CD14-positive monocyte (primary cell): ENCODE results near the gene EP400. TPM values are rescaled to one million over a fixed set of nuclear protein-coding genes. Genes with fewer than 3 reads are reported as not detected.

ENCODE experiments used
- DNase-seq, 3 donors: peaks; one replicate each; pipeline ENCODE4 v3.0.0-alpha.2; 2011 to 2022
- H2AFZ ChIP-seq: 2 replicates; pipeline ENCODE4 v1.6.0; 2012; ENCODE audit warnings: mild to moderate bottlenecking, low read depth, low read length, inconsistent platforms; ENCODE audit not compliant: insufficient read depth, poor library complexity, severe bottlenecking
- H3K27ac ChIP-seq, 2 donors: 1 replicate in 1 of 2; 2 replicates in 1 of 2; pipeline ENCODE4 v1.5.1; 2012 to 2013; ENCODE audit warnings: low read length in 2 of 2, control low read depth in 1 of 2, inconsistent platforms in 1 of 2, low read depth in 1 of 2, mild to moderate bottlenecking in 1 of 2
- H3K27me3 ChIP-seq, 2 donors: one replicate each; pipeline versions ENCODE4 v1.6.0 to v1.6.1; 2011 to 2013; ENCODE audit warnings: low read length in 2 of 2; ENCODE audit not compliant: control insufficient read depth in 2 of 2, insufficient read depth in 2 of 2
- H3K36me3 ChIP-seq, 2 donors: replicated peaks in 1 of 2; 1 replicate in 1 of 2; 2 replicates in 1 of 2; pipeline versions ENCODE4 v1.5.1 to v1.6.1; 2012 to 2013; ENCODE audit warnings: low read length in 2 of 2, control low read depth in 1 of 2, inconsistent platforms in 1 of 2, mild to moderate bottlenecking in 1 of 2; ENCODE audit not compliant: insufficient read depth in 2 of 2, control insufficient read depth in 1 of 2
- H3K4me1 ChIP-seq, 2 donors: 1 replicate in 1 of 2; 2 replicates in 1 of 2; pipeline versions ENCODE4 v1.5.1 to v1.6.1; 2012 to 2013; ENCODE audit warnings: low read length in 2 of 2, control low read depth in 1 of 2, inconsistent platforms in 1 of 2, mild to moderate bottlenecking in 1 of 2, moderate library complexity in 1 of 2; ENCODE audit not compliant: insufficient read depth in 2 of 2, control insufficient read depth in 1 of 2
- H3K4me2 ChIP-seq: replicated peaks from 2 replicates; pipeline ENCODE3; 2012; ENCODE audit warnings: low read length, moderate library complexity, mild to moderate bottlenecking; ENCODE audit not compliant: poor library complexity, severe bottlenecking; ENCODE audit errors: extremely low read depth
- H3K4me3 ChIP-seq, 3 experiments: fragments of 200-600 bp in 1 of 3; sonication (generic) in 1 of 3; replicated peaks in 1 of 3; 1 replicate in 2 of 3; 2 replicates in 1 of 3; pipeline ENCODE4 v1.5.1; 2011 to 2013; ENCODE audit warnings: low read length in 3 of 3, mild to moderate bottlenecking in 3 of 3, control low read depth in 2 of 3, low read depth in 2 of 3, inconsistent platforms in 1 of 3, moderate library complexity in 1 of 3
- H3K79me2 ChIP-seq: 2 replicates; pipeline ENCODE4 v1.6.0; 2012; ENCODE audit warnings: mild to moderate bottlenecking, control low read depth, inconsistent platforms, low read length, moderate library complexity; ENCODE audit not compliant: insufficient read depth
- H3K9ac ChIP-seq: 2 replicates; pipeline ENCODE4 v1.6.0; 2017; ENCODE audit warnings: low read length, mild to moderate bottlenecking; ENCODE audit not compliant: insufficient read depth, poor library complexity, severe bottlenecking
- H3K9me3 ChIP-seq, 2 donors: replicated peaks in 1 of 2; 1 replicate in 1 of 2; 2 replicates in 1 of 2; pipeline versions ENCODE4 v1.5.1 to v1.6.1; 2012 to 2013; ENCODE audit warnings: low read length in 2 of 2, control low read depth in 1 of 2; ENCODE audit not compliant: control insufficient read depth in 1 of 2, insufficient read depth in 1 of 2
- H4K20me1 ChIP-seq: 2 replicates; pipeline ENCODE4 v1.6.0; 2012; ENCODE audit warnings: mild to moderate bottlenecking, low read length, control low read depth, moderate library complexity; ENCODE audit not compliant: insufficient read depth
- H3K27ac Mint-ChIP-seq, 7 donors: one replicate each; pipeline ENCODE4 v1.8.0; 2020; ENCODE audit warnings: mild to moderate bottlenecking in 7 of 7, mixed read lengths in 7 of 7, moderate library complexity in 6 of 7, inconsistent platforms in 2 of 7
- H3K27me3 Mint-ChIP-seq, 3 donors: one replicate each; pipeline ENCODE4 v1.8.0; 2021 to 2022; ENCODE audit warnings: low read depth in 3 of 3, mild to moderate bottlenecking in 3 of 3, mixed read lengths in 3 of 3, moderate library complexity in 3 of 3, inconsistent platforms in 1 of 3
- H3K36me3 Mint-ChIP-seq, 2 donors: one replicate each; pipeline ENCODE4 v1.8.0; 2020; ENCODE audit warnings: mixed read lengths in 2 of 2, inconsistent platforms in 1 of 2, mild to moderate bottlenecking in 1 of 2
- H3K4me1 Mint-ChIP-seq: one replicate; pipeline ENCODE4 v1.8.0; 2020; ENCODE audit warnings: mild to moderate bottlenecking, mixed read lengths
- H3K4me3 Mint-ChIP-seq, 2 donors: one replicate each; pipeline ENCODE4 v1.8.0; 2020; ENCODE audit warnings: mild to moderate bottlenecking in 2 of 2, mixed read lengths in 2 of 2, moderate library complexity in 1 of 2
- H3K9me3 Mint-ChIP-seq, 7 donors: one replicate each; pipeline ENCODE4 v1.8.0; 2020 to 2022; ENCODE audit warnings: mixed read lengths in 7 of 7, mild to moderate bottlenecking in 6 of 7, moderate library complexity in 6 of 7, inconsistent platforms in 2 of 7
- WGBS: methylation state at CpG from one replicate; pipeline ENCODE4 v1.1.5; 2013; ENCODE audit warnings: missing lambda C conversion rate; ENCODE audit not compliant: insufficient coverage; 5-methylcytosine and 5-hydroxymethylcytosine counted together
- intact Hi-C, 2 donors: fragments of 100-400 bp; cut with micrococcal nuclease; formaldehyde crosslinking; loops; one replicate each; pipeline versions ENCODE4 v1.15.0 to v1.15.1; 2023
- polyA plus RNA-seq, 3 donors: library from polyadenylated mRNA; depleted of rRNA in 1 of 3; unstranded in 2 of 3; stranded (reverse) in 1 of 3; fragments of 300-500 nt in 2 of 3; fragments of >200 nt in 1 of 3; fragmentation: Illumina TruSeq in 2 of 3; gene quantifications; 1 replicate in 2 of 3; 2 replicates in 1 of 3; pipeline ENCODE4 v1.2.3, GENCODE V29; 2012 to 2021
- TF ChIP-seq, protein P1 (sequence below): fragments of 200-600 bp; IDR thresholded peaks from one replicate; pipeline ENCODE4 v1.8.0; 2022; ENCODE audit warnings: antibody characterized with exemption, mild to moderate bottlenecking

Gene EP400
- polyA plus RNA-seq, 3 donors: 0.65 to 12.1 (median 0.81) TPM

DNA sequence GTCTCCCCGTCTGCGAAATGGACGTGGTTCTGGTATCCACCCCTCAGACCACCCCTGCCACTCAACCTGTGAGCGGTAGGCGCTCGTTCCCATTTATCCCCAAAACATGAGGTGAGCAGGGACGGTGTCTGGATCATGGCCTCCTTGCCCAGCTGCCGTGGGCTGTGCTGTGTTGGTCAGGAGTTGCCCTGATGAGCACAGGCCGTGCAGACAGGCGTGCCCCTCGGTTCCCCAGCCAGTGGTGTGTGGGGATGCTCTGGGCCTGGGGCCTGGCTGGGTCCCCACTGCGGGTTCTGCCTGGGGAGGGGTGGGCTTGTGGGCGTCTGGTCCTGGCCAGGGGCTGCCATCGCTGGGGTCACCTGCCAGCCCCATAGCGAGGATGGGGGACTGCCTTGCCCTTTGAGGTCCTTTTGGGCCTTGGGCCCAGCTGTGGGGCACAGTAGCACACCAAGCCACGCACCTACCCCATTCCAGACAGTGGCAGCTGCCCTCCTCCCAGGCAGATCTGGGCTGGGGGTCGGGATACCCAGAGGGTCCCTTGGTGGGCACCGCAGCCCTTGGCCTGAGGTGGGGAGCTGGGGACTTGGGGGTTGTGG, 31.9 kb upstream of the EP400 start:
- peaks cover 74 to 100% of the 10 kb centered on the region in 2 donors for H3K36me3 ChIP-seq
- H3K36me3 Mint-ChIP-seq: peaks cover 56 to 82% of the 10 kb centered on the region in 2 donors

DNA sequence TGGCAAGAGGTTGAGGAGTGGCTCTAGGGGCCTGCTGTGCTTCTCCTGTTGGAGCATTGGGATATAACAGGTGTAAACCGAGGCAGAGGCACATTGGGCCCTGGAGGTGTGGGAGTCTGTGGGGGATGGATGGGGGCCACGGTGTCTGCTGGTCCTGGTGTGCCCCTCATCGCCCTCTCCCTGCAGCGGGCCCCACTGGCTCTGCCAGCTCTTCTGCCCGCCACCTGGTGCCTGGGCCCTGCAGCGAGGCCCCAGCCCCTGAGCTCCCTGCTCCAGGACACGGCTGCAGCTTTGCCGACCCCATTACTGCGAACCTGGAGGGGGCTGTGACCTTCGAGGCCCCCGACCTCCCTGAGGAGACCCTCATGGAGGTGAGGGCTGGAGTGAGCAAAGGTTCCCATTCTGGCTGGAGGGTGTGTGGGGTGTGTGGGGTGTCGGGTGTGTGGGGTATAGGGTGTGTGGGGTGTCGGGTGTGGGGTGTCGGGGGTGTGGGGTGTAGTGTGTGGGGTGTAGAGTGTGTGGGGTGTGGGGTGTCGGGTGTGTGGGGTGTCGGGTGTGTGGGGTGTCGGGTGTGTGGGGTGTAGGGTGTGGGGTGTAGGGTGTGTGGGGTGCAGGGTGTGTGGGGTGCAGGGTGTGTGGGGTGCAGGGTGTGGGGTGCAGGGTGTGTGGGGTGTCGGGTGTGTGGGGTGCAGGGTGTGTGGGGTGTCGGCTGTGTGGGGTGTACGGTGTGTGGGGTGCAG, 31.3 kb upstream of the EP400 start:
- no peaks in the 10 kb centered on the region for H3K27me3 Mint-ChIP-seq
- H3K4me1 Mint-ChIP-seq: no peaks in the 10 kb centered on the region
- WGBS: 96% methylated on average over 15 of the region's 20 CpGs
- peaks cover 0 to 3% (median 0%) of the 10 kb centered on the region in 7 donors for H3K9me3 Mint-ChIP-seq
- H3K4me1 ChIP-seq: no peaks in the 10 kb centered on the region
- H3K4me2 ChIP-seq: no peak overlapping the region
- H3K9ac ChIP-seq: no peak overlapping the region
- H3K4me3 ChIP-seq: no peak overlapping the region
- peaks cover 88% of the 10 kb centered on the region for H4K20me1 ChIP-seq
- no peak overlapping the region for H3K27ac ChIP-seq
- intact Hi-C loops: no loop called here
- no peaks in the 10 kb centered on the region for H3K9me3 ChIP-seq
- no peaks in the 10 kb centered on the region for H3K79me2 ChIP-seq
- no peak overlapping the region for H3K27ac Mint-ChIP-seq
- no peak for DNase-seq
- H3K4me3 Mint-ChIP-seq: no peak overlapping the region
- peaks cover 54 to 79% of the 10 kb centered on the region in 2 donors for H3K36me3 Mint-ChIP-seq
- no peaks in the 10 kb centered on the region for H3K27me3 ChIP-seq
- no peak overlapping the region for H2AFZ ChIP-seq
- peaks cover 75 to 93% of the 10 kb centered on the region in 2 donors for H3K36me3 ChIP-seq
- TF ChIP-seq, protein P1, sequence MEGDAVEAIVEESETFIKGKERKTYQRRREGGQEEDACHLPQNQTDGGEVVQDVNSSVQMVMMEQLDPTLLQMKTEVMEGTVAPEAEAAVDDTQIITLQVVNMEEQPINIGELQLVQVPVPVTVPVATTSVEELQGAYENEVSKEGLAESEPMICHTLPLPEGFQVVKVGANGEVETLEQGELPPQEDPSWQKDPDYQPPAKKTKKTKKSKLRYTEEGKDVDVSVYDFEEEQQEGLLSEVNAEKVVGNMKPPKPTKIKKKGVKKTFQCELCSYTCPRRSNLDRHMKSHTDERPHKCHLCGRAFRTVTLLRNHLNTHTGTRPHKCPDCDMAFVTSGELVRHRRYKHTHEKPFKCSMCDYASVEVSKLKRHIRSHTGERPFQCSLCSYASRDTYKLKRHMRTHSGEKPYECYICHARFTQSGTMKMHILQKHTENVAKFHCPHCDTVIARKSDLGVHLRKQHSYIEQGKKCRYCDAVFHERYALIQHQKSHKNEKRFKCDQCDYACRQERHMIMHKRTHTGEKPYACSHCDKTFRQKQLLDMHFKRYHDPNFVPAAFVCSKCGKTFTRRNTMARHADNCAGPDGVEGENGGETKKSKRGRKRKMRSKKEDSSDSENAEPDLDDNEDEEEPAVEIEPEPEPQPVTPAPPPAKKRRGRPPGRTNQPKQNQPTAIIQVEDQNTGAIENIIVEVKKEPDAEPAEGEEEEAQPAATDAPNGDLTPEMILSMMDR: no peak

More for the DNA sequence above, 31.9 kb upstream of the EP400 start:
- Histone ChIP-seq H3K4me2 (no peak overlapping the region), H4K20me1 (peaks cover 88% of the 10 kb centered on the region), H3K9me3 (no peaks in the 10 kb centered on the region), H3K79me2 (no peaks in the 10 kb centered on the region), H3K27me3 (no peaks in the 10 kb centered on the region), H3K4me1 (no peaks in the 10 kb centered on the region), H3K27ac (no peak overlapping the region), H2AFZ (no peak overlapping the region), H3K9ac (no peak overlapping the region), H3K4me3 (no peak overlapping the region)
- H3K27ac Mint-ChIP-seq: peak overlapping the region in 1 of 7 donors; percentile 41
- H3K4me1 Mint-ChIP-seq: no peaks in the 10 kb centered on the region
- H3K9me3 Mint-ChIP-seq: peaks cover 0 to 3% (median 0%) of the 10 kb centered on the region in 7 donors
- DNase-seq: no peak
- TF ChIP-seq, protein P1: no peak
- no peak overlapping the region for H3K4me3 Mint-ChIP-seq
- intact Hi-C loops: no loop called here
- no peaks in the 10 kb centered on the region for H3K27me3 Mint-ChIP-seq
- 97% methylated on average over 12 of the region's 18 CpGs for WGBS
